OCI-LY7 (cell line): ENCODE measurements around the gene SPTB.

Experiments used
- EZH2phosphoT487 ChIP-seq: fragments of 200-600 bp; sonication (generic); IDR thresholded peaks from 2 replicates; pipeline ENCODE4 v1.6.1; 2018; ENCODE audit warnings: low read depth, borderline replicate concordance, mild to moderate bottlenecking, mixed run types, antibody characterized with exemption, low read length, moderate library complexity, mixed read lengths
- TF ChIP-seq, protein P1 (sequence below): fragments of 200-600 bp; sonication (generic); conservative IDR thresholded peaks from 2 replicates; pipeline ENCODE4 v1.5.1; 2014; ENCODE audit warnings: mild to moderate bottlenecking, antibody characterized with exemption, low read length, moderate library complexity, mixed read lengths

DNA sequence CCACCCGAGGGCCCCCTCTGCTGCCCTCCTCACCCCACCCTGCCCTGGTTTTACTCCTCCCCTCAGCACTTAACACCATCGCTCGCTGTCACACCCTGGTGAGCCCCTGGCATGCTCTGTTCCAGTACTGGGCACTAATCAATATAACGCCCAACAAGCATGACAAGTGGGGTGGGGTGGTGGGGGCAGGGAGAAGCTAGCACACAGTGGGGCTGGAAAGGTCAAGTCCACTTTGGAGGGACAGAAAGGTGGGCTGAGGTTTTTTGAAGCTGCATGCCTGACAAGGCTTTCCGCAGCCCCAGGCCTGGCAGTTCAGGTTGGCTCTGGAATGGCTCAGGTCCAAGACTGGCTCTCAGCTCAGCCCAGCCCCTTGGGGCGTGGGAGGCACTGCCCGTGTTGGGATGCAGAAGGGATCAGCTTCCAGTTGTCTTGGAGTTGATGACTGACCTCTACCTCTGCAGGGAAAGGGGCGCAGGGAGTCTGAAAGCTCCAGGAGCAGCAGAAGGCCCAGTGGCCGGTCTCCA lies 141.4 kb downstream of the SPTB start:
- TF ChIP-seq, protein P1, sequence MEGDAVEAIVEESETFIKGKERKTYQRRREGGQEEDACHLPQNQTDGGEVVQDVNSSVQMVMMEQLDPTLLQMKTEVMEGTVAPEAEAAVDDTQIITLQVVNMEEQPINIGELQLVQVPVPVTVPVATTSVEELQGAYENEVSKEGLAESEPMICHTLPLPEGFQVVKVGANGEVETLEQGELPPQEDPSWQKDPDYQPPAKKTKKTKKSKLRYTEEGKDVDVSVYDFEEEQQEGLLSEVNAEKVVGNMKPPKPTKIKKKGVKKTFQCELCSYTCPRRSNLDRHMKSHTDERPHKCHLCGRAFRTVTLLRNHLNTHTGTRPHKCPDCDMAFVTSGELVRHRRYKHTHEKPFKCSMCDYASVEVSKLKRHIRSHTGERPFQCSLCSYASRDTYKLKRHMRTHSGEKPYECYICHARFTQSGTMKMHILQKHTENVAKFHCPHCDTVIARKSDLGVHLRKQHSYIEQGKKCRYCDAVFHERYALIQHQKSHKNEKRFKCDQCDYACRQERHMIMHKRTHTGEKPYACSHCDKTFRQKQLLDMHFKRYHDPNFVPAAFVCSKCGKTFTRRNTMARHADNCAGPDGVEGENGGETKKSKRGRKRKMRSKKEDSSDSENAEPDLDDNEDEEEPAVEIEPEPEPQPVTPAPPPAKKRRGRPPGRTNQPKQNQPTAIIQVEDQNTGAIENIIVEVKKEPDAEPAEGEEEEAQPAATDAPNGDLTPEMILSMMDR: no peak
- no peak for TF ChIP-seq EZH2phosphoT487
